Cardiac fibroblast (primary cell): ENCODE measurements around the gene NT5DC1.
A peak's percentile ranks its signal among the peaks of the same experiment; 100 is the strongest.
"Not testable (repeated sequence)": the region's sequence is repeated elsewhere in the genome, so short reads cannot be mapped to it uniquely, and the experiment has no call there.

Experiments
- DNase-seq, 2 donors: peaks; one replicate each; pipeline versions ENCODE4 v3.0.0 to v3.0.0-alpha.2; 2010; ENCODE audit warnings: low read depth in 2 of 2
- H3K4me3 ChIP-seq, 2 donors: replicated peaks in 1 of 2; 1 replicate in 1 of 2; 2 replicates in 1 of 2; pipeline ENCODE4 v1.5.1; 2011; ENCODE audit warnings: low read depth in 2 of 2, low read length in 2 of 2, mild to moderate bottlenecking in 2 of 2, moderate library complexity in 1 of 2
- CTCF ChIP-seq: IDR thresholded peaks from one replicate; pipeline ENCODE4 v1.5.1; 2011; ENCODE audit warnings: low read depth, mild to moderate bottlenecking, low read length, inconsistent platforms

Gene NT5DC1

GRCh38 chr6:116087437-116088027 lies 13.1 kb upstream of the NT5DC1 start:
- H3K4me3 ChIP-seq: no peak overlapping the region
- no peak for TF ChIP-seq CTCF
- peak; percentile 11 to 42 for DNase-seq

- TF ChIP-seq CTCF: no peak
- H3K4me3 ChIP-seq: no peak overlapping the region
- DNase-seq: no peak
Measured at GRCh38 chr6:116088946-116089345, 11.7 kb upstream of the NT5DC1 start.

- H3K4me3 ChIP-seq: no peak overlapping the region
- DNase-seq: no peak
- TF ChIP-seq CTCF: no peak
Measured at GRCh38 chr6:116090251-116090650, 10.4 kb upstream of the NT5DC1 start.

- DNase-seq: no peak
- no peak overlapping the region for H3K4me3 ChIP-seq
- TF ChIP-seq CTCF: no peak
Measured at GRCh38 chr6:116094041-116094440, 6.6 kb upstream of the NT5DC1 start.

- not testable (repeated sequence) for DNase-seq
Measured at GRCh38 chr6:116096048-116096759, 4.4 kb upstream of the NT5DC1 start.

GRCh38 chr6:116096979-116097816 lies 3.5 kb upstream of the NT5DC1 start:
- peak; percentile 45 to 47 for DNase-seq
- peak; percentile 53 for TF ChIP-seq CTCF
- no peak overlapping the region for H3K4me3 ChIP-seq

More at GRCh38 chr6:116096048-116096759, 4.4 kb upstream of the NT5DC1 start:
- not testable (repeated sequence) for H3K4me3 ChIP-seq

GRCh38 chr6:116099036-116099435 lies 1.6 kb upstream of the NT5DC1 start:
- DNase-seq: no peak
- no peak overlapping the region for H3K4me3 ChIP-seq
- no peak for TF ChIP-seq CTCF
